Measurements from ENCODE around the gene ZKSCAN8.

DNA sequence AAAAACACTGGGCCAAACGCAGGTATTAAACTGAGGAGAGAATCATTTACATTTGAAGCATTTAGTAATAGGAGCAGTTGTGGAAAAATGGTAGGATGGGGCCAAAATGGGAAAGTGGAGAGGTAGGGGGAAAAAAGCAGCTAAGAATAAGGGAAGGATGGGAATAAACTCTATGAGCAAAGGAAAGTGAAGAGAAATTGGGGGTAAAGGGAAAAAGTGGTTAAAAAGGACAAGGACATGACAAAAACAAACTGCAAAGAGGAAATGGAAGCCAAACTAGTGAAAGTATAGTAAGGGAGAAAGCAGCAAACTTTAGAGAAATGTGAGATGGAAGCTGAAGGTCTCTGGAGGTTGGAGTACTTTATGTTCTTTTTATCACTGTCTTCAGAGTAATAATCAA is 23.5 kb upstream of the ZKSCAN8 start:
- TF ChIP-seq, protein P1, sequence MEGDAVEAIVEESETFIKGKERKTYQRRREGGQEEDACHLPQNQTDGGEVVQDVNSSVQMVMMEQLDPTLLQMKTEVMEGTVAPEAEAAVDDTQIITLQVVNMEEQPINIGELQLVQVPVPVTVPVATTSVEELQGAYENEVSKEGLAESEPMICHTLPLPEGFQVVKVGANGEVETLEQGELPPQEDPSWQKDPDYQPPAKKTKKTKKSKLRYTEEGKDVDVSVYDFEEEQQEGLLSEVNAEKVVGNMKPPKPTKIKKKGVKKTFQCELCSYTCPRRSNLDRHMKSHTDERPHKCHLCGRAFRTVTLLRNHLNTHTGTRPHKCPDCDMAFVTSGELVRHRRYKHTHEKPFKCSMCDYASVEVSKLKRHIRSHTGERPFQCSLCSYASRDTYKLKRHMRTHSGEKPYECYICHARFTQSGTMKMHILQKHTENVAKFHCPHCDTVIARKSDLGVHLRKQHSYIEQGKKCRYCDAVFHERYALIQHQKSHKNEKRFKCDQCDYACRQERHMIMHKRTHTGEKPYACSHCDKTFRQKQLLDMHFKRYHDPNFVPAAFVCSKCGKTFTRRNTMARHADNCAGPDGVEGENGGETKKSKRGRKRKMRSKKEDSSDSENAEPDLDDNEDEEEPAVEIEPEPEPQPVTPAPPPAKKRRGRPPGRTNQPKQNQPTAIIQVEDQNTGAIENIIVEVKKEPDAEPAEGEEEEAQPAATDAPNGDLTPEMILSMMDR (IDR thresholded peaks at IDR 0.05; ENCODE audit: insufficient read depth, low read length), result no peak
- no peak for TF ChIP-seq POLR2AphosphoS5 (IDR thresholded peaks at IDR 0.05; ENCODE audit: low read depth)
- no peak for TF ChIP-seq GABPA (IDR thresholded peaks at IDR 0.05; ENCODE audit: low read depth)
- no peak for TF ChIP-seq SPI1 (IDR thresholded peaks at IDR 0.05; ENCODE audit: borderline replicate concordance, low read depth)
- TF ChIP-seq, protein P2, sequence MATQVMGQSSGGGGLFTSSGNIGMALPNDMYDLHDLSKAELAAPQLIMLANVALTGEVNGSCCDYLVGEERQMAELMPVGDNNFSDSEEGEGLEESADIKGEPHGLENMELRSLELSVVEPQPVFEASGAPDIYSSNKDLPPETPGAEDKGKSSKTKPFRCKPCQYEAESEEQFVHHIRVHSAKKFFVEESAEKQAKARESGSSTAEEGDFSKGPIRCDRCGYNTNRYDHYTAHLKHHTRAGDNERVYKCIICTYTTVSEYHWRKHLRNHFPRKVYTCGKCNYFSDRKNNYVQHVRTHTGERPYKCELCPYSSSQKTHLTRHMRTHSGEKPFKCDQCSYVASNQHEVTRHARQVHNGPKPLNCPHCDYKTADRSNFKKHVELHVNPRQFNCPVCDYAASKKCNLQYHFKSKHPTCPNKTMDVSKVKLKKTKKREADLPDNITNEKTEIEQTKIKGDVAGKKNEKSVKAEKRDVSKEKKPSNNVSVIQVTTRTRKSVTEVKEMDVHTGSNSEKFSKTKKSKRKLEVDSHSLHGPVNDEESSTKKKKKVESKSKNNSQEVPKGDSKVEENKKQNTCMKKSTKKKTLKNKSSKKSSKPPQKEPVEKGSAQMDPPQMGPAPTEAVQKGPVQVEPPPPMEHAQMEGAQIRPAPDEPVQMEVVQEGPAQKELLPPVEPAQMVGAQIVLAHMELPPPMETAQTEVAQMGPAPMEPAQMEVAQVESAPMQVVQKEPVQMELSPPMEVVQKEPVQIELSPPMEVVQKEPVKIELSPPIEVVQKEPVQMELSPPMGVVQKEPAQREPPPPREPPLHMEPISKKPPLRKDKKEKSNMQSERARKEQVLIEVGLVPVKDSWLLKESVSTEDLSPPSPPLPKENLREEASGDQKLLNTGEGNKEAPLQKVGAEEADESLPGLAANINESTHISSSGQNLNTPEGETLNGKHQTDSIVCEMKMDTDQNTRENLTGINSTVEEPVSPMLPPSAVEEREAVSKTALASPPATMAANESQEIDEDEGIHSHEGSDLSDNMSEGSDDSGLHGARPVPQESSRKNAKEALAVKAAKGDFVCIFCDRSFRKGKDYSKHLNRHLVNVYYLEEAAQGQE (IDR thresholded peaks at IDR 0.05; ENCODE audit: insufficient replicate concordance, low read depth), result no peak
